ENCODE measurements around the gene BRWD1. TPM values are rescaled to one million over a fixed set of nuclear protein-coding genes. Genes with fewer than 3 reads are reported as not detected.
A peak's percentile ranks its signal among the peaks of the same experiment; 100 is the strongest.

Gene BRWD1
- total and polyA plus RNA-seq, 2 of the 8 experiments (the other 6 are each of a cell fraction or from before 2014, with no cell fraction given), result 9.3 to 45.2 TPM

DNA sequence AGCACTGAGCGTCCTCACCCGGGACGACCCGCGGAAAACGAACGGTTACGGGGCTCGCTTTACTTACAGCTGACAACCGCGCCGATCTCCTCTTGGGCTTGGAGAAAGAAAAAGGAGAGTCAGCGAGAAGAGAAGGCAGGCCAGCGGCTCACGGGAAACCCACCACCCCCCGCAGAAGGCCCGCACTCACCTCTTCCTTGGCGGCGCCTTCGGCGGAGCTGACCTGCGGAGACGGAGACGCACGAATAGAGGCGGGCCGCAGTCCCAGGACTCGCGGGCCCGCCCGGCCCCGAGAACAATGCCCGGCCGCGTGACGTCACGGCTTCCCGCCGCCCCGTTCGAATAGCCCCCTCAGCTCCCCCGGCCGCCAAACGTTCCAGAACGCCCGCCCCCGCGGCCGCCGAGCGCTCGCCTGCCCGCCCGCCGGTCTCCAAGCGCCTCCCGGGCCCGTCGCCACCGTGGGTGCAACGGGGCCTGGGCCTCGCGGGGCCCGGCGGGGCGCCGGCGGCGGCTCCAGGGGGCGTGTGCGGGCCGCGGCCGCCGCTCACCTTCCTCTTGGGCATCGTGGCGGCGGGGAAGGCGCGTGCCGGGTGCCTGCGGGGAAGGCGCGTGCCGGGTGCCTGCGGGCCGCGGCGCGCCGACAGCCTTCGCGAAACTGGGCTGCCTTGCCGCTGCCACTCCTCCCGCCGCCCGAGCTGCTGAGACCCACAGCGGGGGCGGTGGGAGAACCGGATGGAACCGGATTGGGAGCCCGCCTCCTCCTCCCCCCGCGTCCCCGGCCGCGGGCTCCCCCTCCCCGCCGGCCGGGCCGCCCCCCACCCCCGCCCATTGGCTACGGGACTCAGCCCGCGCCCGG, 35.2 kb upstream of the BRWD1 start, which contains the start of gene HMGN1 (continued):
- TF ChIP-seq SIN3A (conservative IDR thresholded peaks at IDR 0.05 in 1 of 2, IDR thresholded peaks at IDR 0.05 in 1 of 2; ENCODE audit: low read depth in 1 of 2, low read length in 2 of 2) (no peak; a peak in 2 of 4 replicates), SIX5 (IDR thresholded peaks at IDR 0.05; ENCODE audit: low read depth, low read length) (no peak), CREB1 (IDR thresholded peaks at IDR 0.05) (peak; percentile 85), NANOG (IDR thresholded peaks at IDR 0.05; ENCODE audit: insufficient read depth, low read depth, low read length, poor library complexity, severe bottlenecking) (no peak), SAP30 (IDR thresholded peaks at IDR 0.05; ENCODE audit: insufficient read depth, insufficient replicate concordance, low read length) (peak; percentile 22), TAF1 (IDR thresholded peaks at IDR 0.05; ENCODE audit: low read depth, low read length) (peak; percentile 85), TBP (IDR thresholded peaks at IDR 0.05; ENCODE audit: low read depth, low read length) (peak; percentile 72), TAF7 (optimal IDR thresholded peaks at IDR 0.05; ENCODE audit: borderline replicate concordance, low read depth, low read length) (peak; percentile 70), EZH2 (IDR thresholded peaks at IDR 0.05; ENCODE audit: low read depth, low read length, severe bottlenecking) (no peak), ZNF274 (IDR thresholded peaks at IDR 0.05; ENCODE audit: borderline replicate concordance, extremely low read depth, low read length) (no peak), SUZ12 (IDR thresholded peaks at IDR 0.05; ENCODE audit: low read length) (no peak), TCF12 (IDR thresholded peaks at IDR 0.05; ENCODE audit: low read depth, low read length) (no peak), CHD1 (IDR thresholded peaks at IDR 0.05; ENCODE audit: low read depth, low read length) (no peak), POLR2AphosphoS5 (IDR thresholded peaks at IDR 0.05; ENCODE audit: low read depth, low read length) (peak; percentile 88)
- TF ChIP-seq, protein P1, sequence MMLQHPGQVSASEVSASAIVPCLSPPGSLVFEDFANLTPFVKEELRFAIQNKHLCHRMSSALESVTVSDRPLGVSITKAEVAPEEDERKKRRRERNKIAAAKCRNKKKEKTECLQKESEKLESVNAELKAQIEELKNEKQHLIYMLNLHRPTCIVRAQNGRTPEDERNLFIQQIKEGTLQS (IDR thresholded peaks at IDR 0.05; ENCODE audit: insufficient read depth, low read depth, low read length), result no peak
- TF ChIP-seq, protein P2, sequence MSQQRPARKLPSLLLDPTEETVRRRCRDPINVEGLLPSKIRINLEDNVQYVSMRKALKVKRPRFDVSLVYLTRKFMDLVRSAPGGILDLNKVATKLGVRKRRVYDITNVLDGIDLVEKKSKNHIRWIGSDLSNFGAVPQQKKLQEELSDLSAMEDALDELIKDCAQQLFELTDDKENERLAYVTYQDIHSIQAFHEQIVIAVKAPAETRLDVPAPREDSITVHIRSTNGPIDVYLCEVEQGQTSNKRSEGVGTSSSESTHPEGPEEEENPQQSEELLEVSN (IDR thresholded peaks at IDR 0.05), result no peak; the same call in 1 of the 2 replicates
- TF ChIP-seq, protein P3, sequence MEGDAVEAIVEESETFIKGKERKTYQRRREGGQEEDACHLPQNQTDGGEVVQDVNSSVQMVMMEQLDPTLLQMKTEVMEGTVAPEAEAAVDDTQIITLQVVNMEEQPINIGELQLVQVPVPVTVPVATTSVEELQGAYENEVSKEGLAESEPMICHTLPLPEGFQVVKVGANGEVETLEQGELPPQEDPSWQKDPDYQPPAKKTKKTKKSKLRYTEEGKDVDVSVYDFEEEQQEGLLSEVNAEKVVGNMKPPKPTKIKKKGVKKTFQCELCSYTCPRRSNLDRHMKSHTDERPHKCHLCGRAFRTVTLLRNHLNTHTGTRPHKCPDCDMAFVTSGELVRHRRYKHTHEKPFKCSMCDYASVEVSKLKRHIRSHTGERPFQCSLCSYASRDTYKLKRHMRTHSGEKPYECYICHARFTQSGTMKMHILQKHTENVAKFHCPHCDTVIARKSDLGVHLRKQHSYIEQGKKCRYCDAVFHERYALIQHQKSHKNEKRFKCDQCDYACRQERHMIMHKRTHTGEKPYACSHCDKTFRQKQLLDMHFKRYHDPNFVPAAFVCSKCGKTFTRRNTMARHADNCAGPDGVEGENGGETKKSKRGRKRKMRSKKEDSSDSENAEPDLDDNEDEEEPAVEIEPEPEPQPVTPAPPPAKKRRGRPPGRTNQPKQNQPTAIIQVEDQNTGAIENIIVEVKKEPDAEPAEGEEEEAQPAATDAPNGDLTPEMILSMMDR (IDR thresholded peaks at IDR 0.05; ENCODE audit: control extremely low read depth in 1 of 3, insufficient read depth in 1 of 3, low read depth in 1 of 3, low read length in 3 of 3), result no peak
- TF ChIP-seq, protein P4, sequence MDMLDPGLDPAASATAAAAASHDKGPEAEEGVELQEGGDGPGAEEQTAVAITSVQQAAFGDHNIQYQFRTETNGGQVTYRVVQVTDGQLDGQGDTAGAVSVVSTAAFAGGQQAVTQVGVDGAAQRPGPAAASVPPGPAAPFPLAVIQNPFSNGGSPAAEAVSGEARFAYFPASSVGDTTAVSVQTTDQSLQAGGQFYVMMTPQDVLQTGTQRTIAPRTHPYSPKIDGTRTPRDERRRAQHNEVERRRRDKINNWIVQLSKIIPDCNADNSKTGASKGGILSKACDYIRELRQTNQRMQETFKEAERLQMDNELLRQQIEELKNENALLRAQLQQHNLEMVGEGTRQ (IDR thresholded peaks at IDR 0.05; ENCODE audit: low read length), result no peak

Data from H1 (cell line).